HepG2 (cell line): ENCODE data around the gene MFSD11. TPM values are rescaled to one million over a fixed set of nuclear protein-coding genes. Genes with fewer than 3 reads are reported as not detected.
A peak's percentile ranks its signal among the peaks of the same experiment; 100 is the strongest.

Experiments used
- BRD4 ChIP-seq: sonication (generic); formaldehyde crosslinking; IDR thresholded peaks from 2 replicates; pipeline ENCODE4 v1.4.0; 2020; ENCODE audit warnings: missing genetic modification reagents
- CENPBD1 ChIP-seq: sonication (generic); formaldehyde crosslinking; IDR thresholded peaks from 2 replicates; pipeline ENCODE4 v1.8.0; 2022; ENCODE audit warnings: missing genetic modification reagents, low read depth, mild to moderate bottlenecking, borderline replicate concordance
- ERF ChIP-seq: IDR thresholded peaks from 2 replicates; pipeline ENCODE4 v1.6.1; 2018; ENCODE audit warnings: missing biosample characterization, missing genetic modification reagents
- FOSL2 ChIP-seq: sonication (generic); formaldehyde crosslinking; IDR thresholded peaks from 2 replicates; pipeline ENCODE4 v1.4.0; 2020; ENCODE audit warnings: missing genetic modification reagents
- KAT2B ChIP-seq: fragments of 150-350 bp; IDR thresholded peaks from 2 replicates; pipeline ENCODE4 v1.6.1; 2014; ENCODE audit warnings: low read depth, low read length, borderline replicate concordance
- KDM3A ChIP-seq: IDR thresholded peaks from 2 replicates; pipeline ENCODE4 v1.6.1; 2018; ENCODE audit warnings: low read depth, missing compliant biosample characterization
- MBNL3 ChIP-seq: fragments of 250-450 bp; sonication (Bioruptor Pico); conservative IDR thresholded peaks from 2 replicates; pipeline ENCODE4 v1.8.0; 2022; ENCODE audit warnings: mild to moderate bottlenecking, inconsistent platforms
- MIER3 ChIP-seq: IDR thresholded peaks from 2 replicates; pipeline ENCODE4 v1.6.1; 2016; ENCODE audit warnings: missing compliant biosample characterization, borderline replicate concordance
- MXD4 ChIP-seq: IDR thresholded peaks from 2 replicates; pipeline ENCODE4 v1.6.1; 2016; ENCODE audit warnings: mild to moderate bottlenecking, missing biosample characterization, missing genetic modification reagents
- NFE2L2 ChIP-seq: fragments of 150-350 bp; IDR thresholded peaks from 2 replicates; pipeline ENCODE4 v1.6.1; 2014; ENCODE audit warnings: low read length
- NPAS2 ChIP-seq: sonication (generic); formaldehyde crosslinking; IDR thresholded peaks from 2 replicates; pipeline ENCODE4 v1.8.0; 2022; ENCODE audit warnings: mild to moderate bottlenecking, missing genetic modification reagents, borderline replicate concordance
- RAD21 ChIP-seq: fragments of 450-650 bp; formaldehyde crosslinking; IDR thresholded peaks from 2 replicates; pipeline ENCODE4 v1.5.0; 2020; ENCODE audit warnings: mild to moderate bottlenecking
- SMYD3 ChIP-seq: sonication (generic); formaldehyde crosslinking; IDR thresholded peaks from 2 replicates; pipeline ENCODE4 v1.8.1; 2023; ENCODE audit warnings: mild to moderate bottlenecking, missing genetic modification reagents
- SNAPC2 ChIP-seq: sonication (generic); formaldehyde crosslinking; IDR thresholded peaks from 2 replicates; pipeline ENCODE4 v1.8.1; 2022; ENCODE audit warnings: mild to moderate bottlenecking, missing genetic modification reagents
- SNRNP70 ChIP-seq: fragments of 200-400 bp; formaldehyde crosslinking; IDR thresholded peaks from 2 replicates; pipeline ENCODE4 v1.6.1; 2017; ENCODE audit warnings: mild to moderate bottlenecking, low read depth, low read length, moderate library complexity
- TEF ChIP-seq: sonication (generic); formaldehyde crosslinking; IDR thresholded peaks from 2 replicates; pipeline ENCODE4 v1.5.0; 2020; ENCODE audit warnings: missing genetic modification reagents
- ZFP62 ChIP-seq: sonication (generic); formaldehyde crosslinking; IDR thresholded peaks from 2 replicates; pipeline ENCODE4 v1.4.0; 2020; ENCODE audit warnings: missing genetic modification reagents
- ZMAT5 ChIP-seq: sonication (generic); formaldehyde crosslinking; IDR thresholded peaks from 2 replicates; pipeline ENCODE4 v1.5.0; 2020; ENCODE audit warnings: mild to moderate bottlenecking, low read depth, missing genetic modification reagents, borderline replicate concordance
- ZNF260 ChIP-seq: sonication (generic); formaldehyde crosslinking; IDR thresholded peaks from 2 replicates; pipeline ENCODE4 v1.4.0; 2020; ENCODE audit warnings: missing genetic modification reagents, low read depth, mild to moderate bottlenecking, borderline replicate concordance
- ZNF292 ChIP-seq: sonication (generic); formaldehyde crosslinking; IDR thresholded peaks from 2 replicates; pipeline ENCODE4 v1.8.1; 2022; ENCODE audit warnings: mild to moderate bottlenecking, low read depth, missing genetic modification reagents, borderline replicate concordance
- ZNF335 ChIP-seq: sonication (generic); formaldehyde crosslinking; IDR thresholded peaks from 2 replicates; pipeline ENCODE4 v1.4.0; 2020; ENCODE audit warnings: missing genetic modification reagents
- ZNF343 ChIP-seq: sonication (generic); formaldehyde crosslinking; IDR thresholded peaks from 2 replicates; pipeline ENCODE4 v1.4.0; 2020; ENCODE audit warnings: mild to moderate bottlenecking, missing genetic modification reagents
- ZNF564 ChIP-seq: sonication (generic); formaldehyde crosslinking; IDR thresholded peaks from 2 replicates; pipeline ENCODE4 v1.8.1; 2023; ENCODE audit warnings: mild to moderate bottlenecking, missing genetic modification reagents
- ZNF577 ChIP-seq: sonication (generic); formaldehyde crosslinking; IDR thresholded peaks from 2 replicates; pipeline ENCODE4 v1.4.0; 2020; ENCODE audit warnings: mild to moderate bottlenecking, low read depth, missing genetic modification reagents, borderline replicate concordance
- polyA plus RNA-seq, 8 experiments: library from polyadenylated mRNA; depleted of rRNA in 3 of 8; stranded (reverse) in 7 of 8; unstranded in 1 of 8; fragments of >200 nt; fragmentation: Illumina TruSeq in 4 of 8; extraction: Trizol in 4 of 8; gene quantifications; 2 replicates each; pipeline versions ENCODE4 v1.2.1 to v1.2.3, GENCODE V29; 2011 to 2016; ENCODE audit warnings: low read depth in 4 of 8, missing spikeins in 1 of 8, mixed read lengths in 1 of 8; ENCODE audit not compliant: insufficient read depth in 1 of 8
- total RNA-seq, 5 experiments: library from RNA; depleted of rRNA; stranded (reverse); fragments of >200 nt; fragmentation: Illumina TruSeq; extraction: Trizol; gene quantifications; 2 replicates each; pipeline ENCODE4 v1.2.3, GENCODE V29; 2016; ENCODE audit warnings: low read depth in 1 of 5
- TF ChIP-seq, protein P1 (sequence below): sonication (generic); formaldehyde crosslinking; IDR thresholded peaks from 2 replicates; pipeline ENCODE4 v1.5.0; 2020; ENCODE audit warnings: missing genetic modification reagents, mild to moderate bottlenecking, borderline replicate concordance
- TF ChIP-seq, protein P2 (sequence below): sonication (generic); formaldehyde crosslinking; conservative IDR thresholded peaks from 2 replicates; pipeline ENCODE4 v1.8.1; 2023; ENCODE audit warnings: missing genetic modification reagents
- TF ChIP-seq, protein P3 (sequence below): sonication (generic); formaldehyde crosslinking; IDR thresholded peaks from 2 replicates; pipeline ENCODE4 v1.8.1; 2022; ENCODE audit warnings: mild to moderate bottlenecking, missing genetic modification reagents

Gene MFSD11
- total and polyA plus RNA-seq, 2 of the 13 experiments (the other 11 are each of a cell fraction or from before 2014, with no cell fraction given) = 26.1 to 36.3 TPM

GRCh38 chr17:76737082-76737675 lies 740 bp upstream of the MFSD11 start, which contains the start of gene SRSF2 (continued):
- TF ChIP-seq SMYD3 (CRISPR knock-in tag) (no peak; the same call in none of the 2 replicates), ZMAT5 (no peak), TEF (peak; percentile 86), CENPBD1 (CRISPR knock-in tag) (0 out of 2 replicates have a peak, but pooled peaks have one; percentile 86), MBNL3 (CRISPR knock-in tag) (no peak), SNAPC2 (peak; percentile 15; the same call in 1 of the 2 replicates), ZNF292 (CRISPR knock-in tag) (peak; percentile 13; the same call in 1 of the 2 replicates), FOSL2 (CRISPR knock-in tag) (peak; percentile 68; the same call in 1 of the 2 replicates), NPAS2 (CRISPR knock-in tag) (no peak), ZNF577 (CRISPR knock-in tag) (no peak), NFE2L2 (peak; percentile 97), BRD4 (CRISPR knock-in tag) (peak; percentile 99), MXD4 (peak; percentile 83), ZNF343 (CRISPR knock-in tag) (peak; percentile 82), RAD21 (CRISPR knock-in tag) (peak; percentile 63), ZNF564 (CRISPR knock-in tag) (peak; percentile 51; the same call in 1 of the 2 replicates), ZNF335 (CRISPR knock-in tag) (peak; percentile 91), SNRNP70 (no peak), ZFP62 (CRISPR knock-in tag) (no peak), MIER3 (CRISPR knock-in tag) (peak; percentile 64; the same call in 1 of the 2 replicates), ZNF260 (CRISPR knock-in tag) (0 out of 2 replicates have a peak, but pooled peaks have one; percentile 85), KAT2B (no peak), ERF (CRISPR knock-in tag) (peak; percentile 76), KDM3A (CRISPR knock-in tag) (peak; percentile 87; the same call in 1 of the 2 replicates)
- TF ChIP-seq, protein P1, sequence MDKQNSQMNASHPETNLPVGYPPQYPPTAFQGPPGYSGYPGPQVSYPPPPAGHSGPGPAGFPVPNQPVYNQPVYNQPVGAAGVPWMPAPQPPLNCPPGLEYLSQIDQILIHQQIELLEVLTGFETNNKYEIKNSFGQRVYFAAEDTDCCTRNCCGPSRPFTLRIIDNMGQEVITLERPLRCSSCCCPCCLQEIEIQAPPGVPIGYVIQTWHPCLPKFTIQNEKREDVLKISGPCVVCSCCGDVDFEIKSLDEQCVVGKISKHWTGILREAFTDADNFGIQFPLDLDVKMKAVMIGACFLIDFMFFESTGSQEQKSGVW (CRISPR knock-in tag) = no peak; the same call in 1 of the 2 replicates
- TF ChIP-seq, protein P2, sequence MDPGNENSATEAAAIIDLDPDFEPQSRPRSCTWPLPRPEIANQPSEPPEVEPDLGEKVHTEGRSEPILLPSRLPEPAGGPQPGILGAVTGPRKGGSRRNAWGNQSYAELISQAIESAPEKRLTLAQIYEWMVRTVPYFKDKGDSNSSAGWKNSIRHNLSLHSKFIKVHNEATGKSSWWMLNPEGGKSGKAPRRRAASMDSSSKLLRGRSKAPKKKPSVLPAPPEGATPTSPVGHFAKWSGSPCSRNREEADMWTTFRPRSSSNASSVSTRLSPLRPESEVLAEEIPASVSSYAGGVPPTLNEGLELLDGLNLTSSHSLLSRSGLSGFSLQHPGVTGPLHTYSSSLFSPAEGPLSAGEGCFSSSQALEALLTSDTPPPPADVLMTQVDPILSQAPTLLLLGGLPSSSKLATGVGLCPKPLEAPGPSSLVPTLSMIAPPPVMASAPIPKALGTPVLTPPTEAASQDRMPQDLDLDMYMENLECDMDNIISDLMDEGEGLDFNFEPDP (CRISPR knock-in tag) = 0 out of 2 replicates have a peak, but pooled peaks have one; percentile 93
- TF ChIP-seq, protein P3, sequence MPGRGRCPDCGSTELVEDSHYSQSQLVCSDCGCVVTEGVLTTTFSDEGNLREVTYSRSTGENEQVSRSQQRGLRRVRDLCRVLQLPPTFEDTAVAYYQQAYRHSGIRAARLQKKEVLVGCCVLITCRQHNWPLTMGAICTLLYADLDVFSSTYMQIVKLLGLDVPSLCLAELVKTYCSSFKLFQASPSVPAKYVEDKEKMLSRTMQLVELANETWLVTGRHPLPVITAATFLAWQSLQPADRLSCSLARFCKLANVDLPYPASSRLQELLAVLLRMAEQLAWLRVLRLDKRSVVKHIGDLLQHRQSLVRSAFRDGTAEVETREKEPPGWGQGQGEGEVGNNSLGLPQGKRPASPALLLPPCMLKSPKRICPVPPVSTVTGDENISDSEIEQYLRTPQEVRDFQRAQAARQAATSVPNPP (CRISPR knock-in tag) = no peak; the same call in 1 of the 2 replicates
